Measurements from ENCODE around the gene PDE4B. TPM values are rescaled to one million over a fixed set of nuclear protein-coding genes. Genes with fewer than 3 reads are reported as not detected.
A peak's percentile ranks its signal among the peaks of the same experiment; 100 is the strongest.

Gene PDE4B
- total and polyA plus RNA-seq, 2 of the 13 experiments (the other 11 are each of a cell fraction or from before 2014, with no cell fraction given) = not detected

DNA sequence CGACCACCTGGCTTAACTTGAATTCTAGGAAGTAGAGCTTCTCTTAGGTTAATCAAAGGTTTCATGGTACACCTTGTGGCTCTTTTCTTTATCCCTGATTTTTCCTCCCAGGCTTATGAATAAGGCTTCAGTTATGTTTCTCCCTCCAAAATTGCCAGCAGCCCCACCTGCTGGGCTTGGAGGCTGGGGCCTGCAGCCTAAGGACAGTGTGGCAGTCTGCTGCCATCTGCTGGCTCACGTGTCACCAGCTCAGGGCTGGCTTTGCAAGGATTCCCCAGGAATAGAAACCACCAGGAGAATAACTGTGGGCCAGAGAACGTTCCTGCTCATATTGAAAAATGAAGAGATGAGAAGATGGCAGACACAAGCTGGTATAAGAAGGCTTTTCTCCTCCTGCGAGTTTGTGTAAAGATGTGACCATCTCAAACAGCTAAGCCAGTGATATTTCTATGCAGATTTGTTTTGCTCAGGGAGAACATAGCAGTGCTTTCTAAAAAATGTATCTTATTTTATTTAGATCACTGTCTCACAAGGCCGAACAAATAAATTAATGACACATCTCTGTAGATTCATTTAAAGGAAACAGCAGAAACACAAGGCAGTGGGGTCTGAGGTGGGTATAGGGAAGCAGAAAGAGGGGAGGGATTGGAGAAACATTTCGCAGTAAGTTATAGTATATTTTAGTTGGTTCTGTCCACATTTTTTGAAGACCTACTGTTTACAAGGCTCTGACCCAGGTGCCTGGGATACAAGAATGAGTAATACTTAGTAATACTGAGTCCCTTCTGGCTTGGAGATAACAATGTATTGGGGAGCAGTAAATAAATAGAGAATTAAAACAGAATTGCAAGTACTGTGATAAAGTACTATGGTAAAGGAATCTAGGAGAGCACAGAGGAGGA lies 450.2 kb downstream of the PDE4B start (continued):
- TF ChIP-seq, protein P1, sequence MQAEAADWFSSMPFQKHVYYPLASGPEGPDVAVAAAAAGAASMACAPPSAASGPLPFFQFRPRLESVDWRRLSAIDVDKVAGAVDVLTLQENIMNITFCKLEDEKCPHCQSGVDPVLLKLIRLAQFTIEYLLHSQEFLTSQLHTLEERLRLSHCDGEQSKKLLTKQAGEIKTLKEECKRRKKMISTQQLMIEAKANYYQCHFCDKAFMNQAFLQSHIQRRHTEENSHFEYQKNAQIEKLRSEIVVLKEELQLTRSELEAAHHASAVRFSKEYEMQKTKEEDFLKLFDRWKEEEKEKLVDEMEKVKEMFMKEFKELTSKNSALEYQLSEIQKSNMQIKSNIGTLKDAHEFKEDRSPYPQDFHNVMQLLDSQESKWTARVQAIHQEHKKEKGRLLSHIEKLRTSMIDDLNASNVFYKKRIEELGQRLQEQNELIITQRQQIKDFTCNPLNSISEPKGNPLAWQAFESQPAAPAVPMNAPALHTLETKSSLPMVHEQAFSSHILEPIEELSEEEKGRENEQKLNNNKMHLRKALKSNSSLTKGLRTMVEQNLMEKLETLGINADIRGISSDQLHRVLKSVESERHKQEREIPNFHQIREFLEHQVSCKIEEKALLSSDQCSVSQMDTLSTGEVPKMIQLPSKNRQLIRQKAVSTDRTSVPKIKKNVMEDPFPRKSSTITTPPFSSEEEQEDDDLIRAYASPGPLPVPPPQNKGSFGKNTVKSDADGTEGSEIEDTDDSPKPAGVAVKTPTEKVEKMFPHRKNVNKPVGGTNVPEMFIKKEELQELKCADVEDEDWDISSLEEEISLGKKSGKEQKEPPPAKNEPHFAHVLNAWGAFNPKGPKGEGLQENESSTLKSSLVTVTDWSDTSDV (CRISPR knock-in tag; IDR thresholded peaks at IDR 0.05) = no peak
- TF ChIP-seq ZMYM4 (CRISPR knock-in tag; IDR thresholded peaks at IDR 0.05) = no peak
- no peak for TF ChIP-seq ATRX (CRISPR knock-in tag; IDR thresholded peaks at IDR 0.05; ENCODE audit: borderline replicate concordance)
- no peak for TF ChIP-seq PTBP1 (IDR thresholded peaks at IDR 0.05; ENCODE audit: low read depth, low read length, poor library complexity, severe bottlenecking)
- TF ChIP-seq FOXJ3 (CRISPR knock-in tag; IDR thresholded peaks at IDR 0.05; ENCODE audit: borderline replicate concordance) = peak; percentile 38; the same call in 1 of the 2 replicates
- no peak for TF ChIP-seq ETV6 (CRISPR knock-in tag; conservative IDR thresholded peaks at IDR 0.05)
- no peak for TF ChIP-seq RBM22 (optimal IDR thresholded peaks at IDR 0.05; ENCODE audit: low read length)
- TF ChIP-seq ZFX (CRISPR knock-in tag; IDR thresholded peaks at IDR 0.05; ENCODE audit: low read depth) = 0 out of 2 replicates have a peak, but pooled peaks have one; percentile 29
- TF ChIP-seq PBX2 (CRISPR knock-in tag; IDR thresholded peaks at IDR 0.05) = no peak
- TF ChIP-seq WIZ (CRISPR knock-in tag; IDR thresholded peaks at IDR 0.05) = no peak
- no peak for TF ChIP-seq HES4 (CRISPR knock-in tag; IDR thresholded peaks at IDR 0.05; ENCODE audit: borderline replicate concordance)
- TF ChIP-seq ZNF235 (CRISPR knock-in tag; IDR thresholded peaks at IDR 0.05; ENCODE audit: borderline replicate concordance) = no peak
- TF ChIP-seq CEBPG (CRISPR knock-in tag; IDR thresholded peaks at IDR 0.05) = no peak
- TF ChIP-seq TEAD2 (CRISPR knock-in tag; IDR thresholded peaks at IDR 0.05) = no peak
- no peak for TF ChIP-seq TRIM24 (CRISPR knock-in tag; IDR thresholded peaks at IDR 0.05)
- peak; percentile 89 for TF ChIP-seq XRCC5 (optimal IDR thresholded peaks at IDR 0.05; ENCODE audit: low read length)
- TF ChIP-seq TSC22D2 (CRISPR knock-in tag; IDR thresholded peaks at IDR 0.05; ENCODE audit: borderline replicate concordance) = no peak
- TF ChIP-seq CENPT (CRISPR knock-in tag; IDR thresholded peaks at IDR 0.05; ENCODE audit: low read depth) = no peak
- no peak for TF ChIP-seq ZNF552 (CRISPR knock-in tag; IDR thresholded peaks at IDR 0.05; ENCODE audit: borderline replicate concordance)
- TF ChIP-seq DRAP1 (CRISPR knock-in tag; IDR thresholded peaks at IDR 0.05) = no peak
- no peak for TF ChIP-seq ZBTB21 (CRISPR knock-in tag; IDR thresholded peaks at IDR 0.05)
- TF ChIP-seq THYN1 (CRISPR knock-in tag; IDR thresholded peaks at IDR 0.05; ENCODE audit: borderline replicate concordance, low read depth) = no peak
- TF ChIP-seq YY1 (IDR thresholded peaks at IDR 0.05; ENCODE audit: insufficient read depth, insufficient replicate concordance, low read depth, low read length) = peak; percentile 70
- TF ChIP-seq CCDC6 (CRISPR knock-in tag; IDR thresholded peaks at IDR 0.05) = no peak
- TF ChIP-seq ZSCAN30 (CRISPR knock-in tag; IDR thresholded peaks at IDR 0.05) = no peak

Measured in HepG2 (cell line).